MM.1S (cell line): ENCODE measurements around the gene ATAD3B.

Source experiments
- DNase-seq: peaks from one replicate; pipeline ENCODE4 v3.0.0-alpha.2; 2015
- H2AFZ ChIP-seq: fragments of 300-600 bp; sonication (generic); 2 replicates; pipeline ENCODE4 v1.6.0; 2016; ENCODE audit warnings: antibody characterized with exemption, low read length
- H3F3A ChIP-seq: fragments of 300-600 bp; sonication (generic); 2 replicates; pipeline ENCODE4 v1.6.1; 2016; ENCODE audit warnings: mild to moderate bottlenecking, antibody characterized with exemption, low read length, moderate library complexity, mixed read lengths; ENCODE audit not compliant: insufficient read depth
- H3K27ac ChIP-seq: fragments of 300-600 bp; sonication (generic); 2 replicates; pipeline ENCODE4 v1.5.1; 2016; ENCODE audit warnings: mild to moderate bottlenecking, low read length
- H3K27me3 ChIP-seq: fragments of 300-600 bp; sonication (generic); replicated peaks from 2 replicates; pipeline ENCODE4 v1.6.0; 2016; ENCODE audit warnings: low read length; ENCODE audit not compliant: insufficient read depth
- H3K36me3 ChIP-seq: fragments of 300-600 bp; sonication (generic); replicated peaks from 2 replicates; pipeline ENCODE4 v1.6.1; 2016; ENCODE audit warnings: mild to moderate bottlenecking, low read length, mixed read lengths; ENCODE audit not compliant: insufficient read depth
- H3K4me1 ChIP-seq: fragments of 300-600 bp; sonication (generic); 2 replicates; pipeline ENCODE4 v1.6.1; 2016; ENCODE audit warnings: low read length, mixed read lengths
- H3K4me2 ChIP-seq: fragments of 300-600 bp; sonication (generic); 2 replicates; pipeline ENCODE4 v1.6.0; 2016; ENCODE audit warnings: low read depth, low read length
- H3K4me3 ChIP-seq: fragments of 300-600 bp; sonication (generic); 2 replicates; pipeline ENCODE4 v1.5.1; 2016; ENCODE audit warnings: low read length, mixed read lengths
- H3K79me2 ChIP-seq: fragments of 300-600 bp; sonication (generic); 2 replicates; pipeline ENCODE4 v1.6.1; 2016; ENCODE audit warnings: mixed run types, low read length, mixed read lengths
- H3K9ac ChIP-seq: fragments of 300-600 bp; sonication (generic); 2 replicates; pipeline ENCODE4 v1.6.1; 2016; ENCODE audit warnings: low read length, mixed read lengths
- H3K9me2 ChIP-seq: fragments of 300-600 bp; sonication (generic); replicated peaks from 2 replicates; pipeline ENCODE4 v1.6.1; 2016; ENCODE audit warnings: mild to moderate bottlenecking, low read length, mixed read lengths; ENCODE audit not compliant: insufficient read depth
- H3K9me3 ChIP-seq: fragments of 300-600 bp; sonication (generic); replicated peaks from 2 replicates; pipeline ENCODE4 v1.6.1; 2016; ENCODE audit warnings: mild to moderate bottlenecking, low read length, mixed read lengths; ENCODE audit not compliant: insufficient read depth
- H4K20me1 ChIP-seq: fragments of 300-600 bp; sonication (generic); 2 replicates; pipeline ENCODE4 v1.6.1; 2016; ENCODE audit warnings: mild to moderate bottlenecking, low read length, moderate library complexity, mixed read lengths; ENCODE audit not compliant: insufficient read depth
- CTCF ChIP-seq: fragments of 300-600 bp; sonication (generic); IDR thresholded peaks from 2 replicates; pipeline ENCODE4 v1.5.1; 2016; ENCODE audit warnings: antibody characterized with exemption, low read length, mixed read lengths
- EZH2 ChIP-seq: fragments of 300-600 bp; sonication (generic); optimal IDR thresholded peaks from 2 replicates; pipeline ENCODE3; 2017; ENCODE audit warnings: low read depth, mild to moderate bottlenecking, antibody characterized with exemption, low read length, mixed read lengths
- EZH2phosphoT487 ChIP-seq: fragments of 300-600 bp; sonication (generic); IDR thresholded peaks from 2 replicates; pipeline ENCODE4 v1.6.1; 2018; ENCODE audit warnings: antibody characterized with exemption, low read length

ATAD3B gene

DNA sequence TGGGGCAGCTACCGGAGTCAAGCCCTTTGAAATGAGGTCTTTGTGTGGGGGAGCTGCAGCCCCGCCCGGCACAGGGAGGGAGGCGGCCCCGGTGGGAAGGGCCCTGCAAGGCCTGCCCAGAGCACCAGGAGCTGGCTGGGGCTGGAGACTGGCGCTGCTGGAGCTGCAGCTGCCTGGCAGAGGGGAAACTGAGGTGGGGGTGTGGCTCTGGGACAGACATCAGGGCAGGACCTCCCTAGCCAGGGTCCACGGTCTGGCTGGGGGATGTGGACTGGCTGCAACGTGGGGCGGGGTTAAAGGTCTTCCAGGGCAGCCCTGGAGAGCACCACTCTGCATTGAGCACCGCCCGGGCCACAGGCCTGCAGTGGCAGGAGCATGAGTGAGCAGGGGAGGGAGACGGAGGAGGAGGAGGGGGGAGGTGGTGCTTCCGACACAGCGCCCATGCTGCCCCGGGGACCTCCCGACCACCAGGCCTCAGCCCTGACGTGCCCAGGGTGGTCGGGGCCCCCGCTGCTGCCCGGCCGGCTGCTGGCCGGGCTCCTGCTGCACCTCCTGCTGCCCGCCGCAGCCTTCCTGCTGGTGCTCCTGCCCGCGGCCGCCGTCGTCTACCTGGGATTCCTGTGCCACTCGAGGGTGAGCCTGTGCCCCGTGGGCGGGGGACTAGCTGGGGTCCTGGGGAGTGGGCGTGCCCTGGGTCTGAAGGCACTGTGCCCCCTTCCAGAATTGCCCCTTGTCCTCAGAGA is 45.6 kb upstream of the ATAD3B start:
- no peaks in the 10 kb centered on the region for H3K36me3 ChIP-seq
- H3K9me3 ChIP-seq: no peaks in the 10 kb centered on the region
- H4K20me1 ChIP-seq: no peaks in the 10 kb centered on the region
- no peak overlapping the region for H3K4me2 ChIP-seq
- no peak overlapping the region for H3K4me3 ChIP-seq
- H3F3A ChIP-seq: no peaks in the 10 kb centered on the region
- no peaks in the 10 kb centered on the region for H3K4me1 ChIP-seq
- peaks cover 49% of the 10 kb centered on the region for H3K27me3 ChIP-seq
- H3K79me2 ChIP-seq: no peaks in the 10 kb centered on the region
- H3K27ac ChIP-seq: no peak overlapping the region
- H3K9ac ChIP-seq: no peak overlapping the region
- no peaks in the 10 kb centered on the region for H3K9me2 ChIP-seq
- H2AFZ ChIP-seq: no peak overlapping the region
- TF ChIP-seq EZH2phosphoT487 (no peak), EZH2 (no peak), CTCF (no peak)
- no peak for DNase-seq

- no peak for DNase-seq
- H3K79me2 ChIP-seq: no peaks in the 10 kb centered on the region
- TF ChIP-seq CTCF (no peak), EZH2 (no peak), EZH2phosphoT487 (no peak)
- H4K20me1 ChIP-seq: no peaks in the 10 kb centered on the region
- H3K9ac ChIP-seq: no peak overlapping the region
- H3K36me3 ChIP-seq: no peaks in the 10 kb centered on the region
- H3K27me3 ChIP-seq: peaks cover 53% of the 10 kb centered on the region
- no peak overlapping the region for H3K27ac ChIP-seq
- H3K4me2 ChIP-seq: no peak overlapping the region
- no peak overlapping the region for H2AFZ ChIP-seq
- no peaks in the 10 kb centered on the region for H3K4me1 ChIP-seq
- H3K9me3 ChIP-seq: no peaks in the 10 kb centered on the region
- H3K4me3 ChIP-seq: no peak overlapping the region
- H3K9me2 ChIP-seq: no peaks in the 10 kb centered on the region
- no peaks in the 10 kb centered on the region for H3F3A ChIP-seq
These were observed 45.0 kb upstream of the ATAD3B start for GRCh38 chr1:1426496-1427105.

GRCh38 chr1:1427106-1427819 is 44.3 kb upstream of the ATAD3B start:
- no peak overlapping the region for H3K9ac ChIP-seq
- no peak overlapping the region for H2AFZ ChIP-seq
- no peaks in the 10 kb centered on the region for H3K9me2 ChIP-seq
- H3K9me3 ChIP-seq: no peaks in the 10 kb centered on the region
- H3K79me2 ChIP-seq: no peaks in the 10 kb centered on the region
- H3K4me1 ChIP-seq: no peaks in the 10 kb centered on the region
- no peaks in the 10 kb centered on the region for H3K36me3 ChIP-seq
- no peak overlapping the region for H3K27ac ChIP-seq
- TF ChIP-seq EZH2 (no peak), EZH2phosphoT487 (no peak), CTCF (no peak)
- DNase-seq: no peak
- H4K20me1 ChIP-seq: no peaks in the 10 kb centered on the region
- peaks cover 51% of the 10 kb centered on the region for H3K27me3 ChIP-seq
- H3K4me2 ChIP-seq: no peak overlapping the region
- H3K4me3 ChIP-seq: no peak overlapping the region
- H3F3A ChIP-seq: no peaks in the 10 kb centered on the region
